Calu3 (cell line): ENCODE data around the gene RPL32. TPM values are rescaled to one million over a fixed set of nuclear protein-coding genes. Genes with fewer than 3 reads are reported as not detected.

Experiments used
- BruUV-seq: library from RNA; stranded (reverse); fragments of 400-500 nt; replicated peaks from 2 replicates; lab custom pipeline; 2021; lab: Mats Ljungman, UMichigan
- CTCF ChIA-PET: fragments of 300-600 bp; sonication (Branson Sonifier 250); formaldehyde crosslinking; loops from one replicate; lab custom pipeline; 2022; ENCODE audit warnings: antibody characterized with exemption; lab: Charles Lee
- DNase-seq: peaks from one replicate; pipeline ENCODE4 v3.0.0; 2022
- H3K27ac Mint-ChIP-seq: one replicate; pipeline ENCODE4 v1.8.0; 2022; ENCODE audit warnings: mixed read lengths; ENCODE audit not compliant: unreplicated experiment
- H3K27me3 Mint-ChIP-seq: one replicate; pipeline ENCODE4 v1.8.0; 2022; ENCODE audit warnings: mixed read lengths; ENCODE audit not compliant: unreplicated experiment
- H3K36me3 Mint-ChIP-seq: one replicate; pipeline ENCODE4 v1.8.0; 2022; ENCODE audit warnings: mild to moderate bottlenecking, moderate library complexity, mixed read lengths; ENCODE audit not compliant: insufficient read depth, unreplicated experiment
- H3K4me1 Mint-ChIP-seq: one replicate; pipeline ENCODE4 v1.8.0; 2022; ENCODE audit warnings: mild to moderate bottlenecking, low read depth, mixed read lengths; ENCODE audit not compliant: unreplicated experiment
- H3K4me3 Mint-ChIP-seq: one replicate; pipeline ENCODE4 v1.8.0; 2022; ENCODE audit warnings: mild to moderate bottlenecking, low read depth, moderate library complexity, mixed read lengths; ENCODE audit not compliant: unreplicated experiment
- H3K9me3 Mint-ChIP-seq: one replicate; pipeline ENCODE4 v1.8.0; 2022; ENCODE audit warnings: low read depth, mixed read lengths; ENCODE audit not compliant: unreplicated experiment
- intact Hi-C: fragments of 100-400 bp; cut with micrococcal nuclease; formaldehyde crosslinking; loops from one replicate; pipeline ENCODE4 v1.10.0; 2022; ENCODE audit not compliant: unreplicated experiment
- total RNA-seq: library from RNA; stranded (reverse); gene quantifications from 2 replicates; pipeline ENCODE4 v1.2.3, GENCODE V29; 2022
- TF ChIP-seq, protein P1 (sequence below): fragments of 200-600 bp; IDR thresholded peaks from one replicate; pipeline ENCODE4 v1.8.0; 2022; ENCODE audit warnings: antibody characterized with exemption; ENCODE audit not compliant: unreplicated experiment

Gene RPL32
- total RNA-seq, 1 experiment from 2014 or later, result 1,222 TPM

DNA sequence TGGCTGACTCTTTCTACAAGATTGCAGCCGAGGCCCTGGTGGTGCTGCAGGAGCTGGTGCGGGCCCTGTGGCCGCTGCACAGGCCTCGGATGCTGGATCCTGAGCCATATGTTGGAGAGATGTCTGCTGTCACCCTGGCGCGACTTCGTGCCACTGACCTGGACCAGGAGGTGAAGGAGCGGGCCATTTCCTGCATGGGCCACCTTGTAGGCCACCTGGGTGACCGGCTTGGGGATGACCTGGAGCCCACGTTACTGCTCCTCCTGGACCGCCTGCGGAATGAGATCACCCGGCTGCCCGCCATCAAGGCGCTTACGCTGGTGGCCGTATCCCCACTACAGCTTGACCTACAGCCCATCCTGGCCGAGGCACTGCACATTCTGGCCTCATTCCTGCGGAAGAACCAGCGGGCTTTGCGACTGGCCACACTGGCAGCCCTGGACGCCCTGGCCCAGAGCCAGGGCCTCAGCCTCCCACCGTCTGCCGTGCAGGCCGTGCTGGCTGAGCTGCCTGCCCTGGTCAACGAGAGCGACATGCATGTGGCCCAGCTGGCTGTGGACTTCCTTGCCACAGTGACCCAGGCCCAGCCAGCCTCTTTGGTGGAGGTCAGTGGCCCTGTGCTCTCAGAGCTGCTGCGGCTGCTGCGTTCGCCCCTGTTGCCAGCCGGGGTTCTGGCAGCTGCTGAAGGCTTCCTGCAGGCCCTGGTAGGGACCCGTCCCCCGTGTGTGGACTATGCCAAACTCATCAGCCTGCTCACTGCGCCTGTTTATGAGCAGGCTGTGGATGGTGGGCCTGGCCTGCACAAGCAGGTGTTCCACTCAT is 24.6 kb downstream of the RPL32 start:
- BruUV-seq, result no TSS peak
- intact Hi-C loops, result no loop called here
- H3K4me1 Mint-ChIP-seq, result no peaks in the 10 kb centered on the region
- DNase-seq, result no peak
- no peaks in the 10 kb centered on the region for H3K9me3 Mint-ChIP-seq
- H3K36me3 Mint-ChIP-seq, result no peaks in the 10 kb centered on the region
- no peaks in the 10 kb centered on the region for H3K27me3 Mint-ChIP-seq
- CTCF ChIA-PET, result no interaction called here
- no peak overlapping the region for H3K27ac Mint-ChIP-seq
- TF ChIP-seq, protein P1, sequence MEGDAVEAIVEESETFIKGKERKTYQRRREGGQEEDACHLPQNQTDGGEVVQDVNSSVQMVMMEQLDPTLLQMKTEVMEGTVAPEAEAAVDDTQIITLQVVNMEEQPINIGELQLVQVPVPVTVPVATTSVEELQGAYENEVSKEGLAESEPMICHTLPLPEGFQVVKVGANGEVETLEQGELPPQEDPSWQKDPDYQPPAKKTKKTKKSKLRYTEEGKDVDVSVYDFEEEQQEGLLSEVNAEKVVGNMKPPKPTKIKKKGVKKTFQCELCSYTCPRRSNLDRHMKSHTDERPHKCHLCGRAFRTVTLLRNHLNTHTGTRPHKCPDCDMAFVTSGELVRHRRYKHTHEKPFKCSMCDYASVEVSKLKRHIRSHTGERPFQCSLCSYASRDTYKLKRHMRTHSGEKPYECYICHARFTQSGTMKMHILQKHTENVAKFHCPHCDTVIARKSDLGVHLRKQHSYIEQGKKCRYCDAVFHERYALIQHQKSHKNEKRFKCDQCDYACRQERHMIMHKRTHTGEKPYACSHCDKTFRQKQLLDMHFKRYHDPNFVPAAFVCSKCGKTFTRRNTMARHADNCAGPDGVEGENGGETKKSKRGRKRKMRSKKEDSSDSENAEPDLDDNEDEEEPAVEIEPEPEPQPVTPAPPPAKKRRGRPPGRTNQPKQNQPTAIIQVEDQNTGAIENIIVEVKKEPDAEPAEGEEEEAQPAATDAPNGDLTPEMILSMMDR, result no peak
- no peak overlapping the region for H3K4me3 Mint-ChIP-seq

DNA sequence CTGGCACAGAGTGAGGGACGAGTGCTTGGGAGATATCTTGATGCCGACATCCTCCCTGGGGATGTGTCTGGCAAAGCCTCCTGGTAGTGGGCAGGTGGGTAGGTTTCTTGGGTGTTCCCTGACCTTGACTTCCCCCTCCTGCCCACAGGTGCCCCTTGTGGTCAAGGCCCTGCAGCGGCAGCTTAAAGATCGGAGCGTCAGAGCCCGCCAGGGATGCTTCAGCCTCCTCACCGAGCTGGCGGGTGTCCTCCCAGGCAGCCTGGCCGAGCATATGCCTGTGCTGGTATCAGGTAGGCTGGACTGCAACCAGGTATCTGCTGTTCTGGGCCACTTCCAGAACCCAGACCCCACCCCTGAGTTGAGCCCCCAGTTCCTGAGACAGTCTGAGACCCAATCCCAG is 25.6 kb downstream of the RPL32 start:
- CTCF ChIA-PET, result no interaction called here
- H3K27ac Mint-ChIP-seq, result no peak overlapping the region
- no peaks in the 10 kb centered on the region for H3K36me3 Mint-ChIP-seq
- intact Hi-C loops, result no loop called here
- DNase-seq, result no peak
- H3K4me3 Mint-ChIP-seq, result no peak overlapping the region
- TF ChIP-seq, protein P1, result peak; percentile 19
- no peaks in the 10 kb centered on the region for H3K4me1 Mint-ChIP-seq
- no TSS peak for BruUV-seq
- H3K9me3 Mint-ChIP-seq, result no peaks in the 10 kb centered on the region
- H3K27me3 Mint-ChIP-seq, result no peaks in the 10 kb centered on the region

- no peak overlapping the region for H3K4me3 Mint-ChIP-seq
- DNase-seq, result no peak
- H3K27ac Mint-ChIP-seq, result no peak overlapping the region
- H3K27me3 Mint-ChIP-seq, result no peaks in the 10 kb centered on the region
- intact Hi-C loops, result no loop called here
- no peaks in the 10 kb centered on the region for H3K36me3 Mint-ChIP-seq
- H3K4me1 Mint-ChIP-seq, result no peaks in the 10 kb centered on the region
- TF ChIP-seq, protein P1, result no peak
- CTCF ChIA-PET, result no interaction called here
- no peaks in the 10 kb centered on the region for H3K9me3 Mint-ChIP-seq
- BruUV-seq, result no TSS peak
Measured at GRCh38 chr3:12815078-12815477, 26.3 kb downstream of the RPL32 start.

DNA sequence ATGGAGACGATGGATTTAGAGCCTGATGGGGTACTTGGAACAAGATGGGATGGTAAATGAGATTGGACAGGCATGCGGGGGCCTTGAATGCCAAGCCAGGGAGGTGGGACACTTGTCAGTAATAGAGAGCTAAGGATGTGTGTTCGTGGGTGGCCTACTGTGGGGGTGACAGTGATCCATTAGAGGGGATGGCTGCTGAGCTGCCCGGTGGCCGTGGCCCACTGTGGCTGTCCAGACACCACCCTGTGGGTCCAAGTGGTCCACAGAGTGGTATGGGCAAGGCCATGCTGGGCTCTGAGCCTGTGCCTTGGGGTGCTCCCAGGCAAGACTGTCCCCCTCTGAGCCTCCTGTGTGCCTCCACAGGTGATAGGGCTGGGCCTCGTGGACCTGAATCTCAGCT is 27.4 kb downstream of the RPL32 start:
- no peak overlapping the region for H3K4me3 Mint-ChIP-seq
- peaks cover 8% of the 10 kb centered on the region for H3K36me3 Mint-ChIP-seq
- no TSS peak for BruUV-seq
- H3K9me3 Mint-ChIP-seq, result no peaks in the 10 kb centered on the region
- CTCF ChIA-PET, result no interaction called here
- H3K27me3 Mint-ChIP-seq, result peaks cover 6% of the 10 kb centered on the region
- peaks cover 8% of the 10 kb centered on the region for H3K4me1 Mint-ChIP-seq
- intact Hi-C loops, result no loop called here
- no peak for DNase-seq
- TF ChIP-seq, protein P1, result no peak
- no peak overlapping the region for H3K27ac Mint-ChIP-seq
